NCI-H2227 treated with DMSO at 0.1 percent for 48 hours (cell line): ENCODE measurements around the gene FRMPD2.

Source experiments
- DNase-seq: peaks from one replicate; lab custom pipeline; 2025; lab: John Stamatoyannopoulos, UW

FRMPD2 gene, protein sequence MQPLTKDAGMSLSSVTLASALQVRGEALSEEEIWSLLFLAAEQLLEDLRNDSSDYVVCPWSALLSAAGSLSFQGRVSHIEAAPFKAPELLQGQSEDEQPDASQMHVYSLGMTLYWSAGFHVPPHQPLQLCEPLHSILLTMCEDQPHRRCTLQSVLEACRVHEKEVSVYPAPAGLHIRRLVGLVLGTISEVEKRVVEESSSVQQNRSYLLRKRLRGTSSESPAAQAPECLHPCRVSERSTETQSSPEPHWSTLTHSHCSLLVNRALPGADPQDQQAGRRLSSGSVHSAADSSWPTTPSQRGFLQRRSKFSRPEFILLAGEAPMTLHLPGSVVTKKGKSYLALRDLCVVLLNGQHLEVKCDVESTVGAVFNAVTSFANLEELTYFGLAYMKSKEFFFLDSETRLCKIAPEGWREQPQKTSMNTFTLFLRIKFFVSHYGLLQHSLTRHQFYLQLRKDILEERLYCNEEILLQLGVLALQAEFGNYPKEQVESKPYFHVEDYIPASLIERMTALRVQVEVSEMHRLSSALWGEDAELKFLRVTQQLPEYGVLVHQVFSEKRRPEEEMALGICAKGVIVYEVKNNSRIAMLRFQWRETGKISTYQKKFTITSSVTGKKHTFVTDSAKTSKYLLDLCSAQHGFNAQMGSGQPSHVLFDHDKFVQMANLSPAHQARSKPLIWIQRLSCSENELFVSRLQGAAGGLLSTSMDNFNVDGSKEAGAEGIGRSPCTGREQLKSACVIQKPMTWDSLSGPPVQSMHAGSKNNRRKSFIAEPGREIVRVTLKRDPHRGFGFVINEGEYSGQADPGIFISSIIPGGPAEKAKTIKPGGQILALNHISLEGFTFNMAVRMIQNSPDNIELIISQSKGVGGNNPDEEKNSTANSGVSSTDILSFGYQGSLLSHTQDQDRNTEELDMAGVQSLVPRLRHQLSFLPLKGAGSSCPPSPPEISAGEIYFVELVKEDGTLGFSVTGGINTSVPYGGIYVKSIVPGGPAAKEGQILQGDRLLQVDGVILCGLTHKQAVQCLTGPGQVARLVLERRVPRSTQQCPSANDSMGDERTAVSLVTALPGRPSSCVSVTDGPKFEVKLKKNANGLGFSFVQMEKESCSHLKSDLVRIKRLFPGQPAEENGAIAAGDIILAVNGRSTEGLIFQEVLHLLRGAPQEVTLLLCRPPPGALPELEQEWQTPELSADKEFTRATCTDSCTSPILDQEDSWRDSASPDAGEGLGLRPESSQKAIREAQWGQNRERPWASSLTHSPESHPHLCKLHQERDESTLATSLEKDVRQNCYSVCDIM (N-terminal part only)

DNA sequence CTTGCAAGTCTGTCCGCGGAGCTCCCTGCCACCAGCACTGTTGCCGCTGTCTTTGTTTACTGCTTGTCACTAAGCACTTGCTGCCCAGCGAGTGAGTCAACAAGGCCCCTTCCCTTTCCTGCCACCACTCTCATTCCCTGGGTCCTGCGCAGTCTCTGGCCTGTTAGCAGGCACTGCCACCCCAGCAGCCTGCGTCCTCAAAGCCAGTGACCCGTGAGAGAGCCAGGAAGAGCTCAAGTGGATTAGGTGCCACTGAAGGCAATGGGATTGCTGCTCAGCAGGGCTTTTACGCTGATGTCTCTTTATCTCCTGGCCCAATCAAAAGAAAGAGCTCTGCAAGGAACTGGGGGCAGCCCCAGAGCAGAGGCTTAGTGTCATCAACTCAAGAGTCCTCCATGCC lies at the start of gene FRMPD2:
Gene FRMPD2, minus strand, starts transcription at position 61 of the 400 bp plus-strand sequence. CDS start 129 bp downstream, outside the sequence.
- DNase-seq = no peak

DNA sequence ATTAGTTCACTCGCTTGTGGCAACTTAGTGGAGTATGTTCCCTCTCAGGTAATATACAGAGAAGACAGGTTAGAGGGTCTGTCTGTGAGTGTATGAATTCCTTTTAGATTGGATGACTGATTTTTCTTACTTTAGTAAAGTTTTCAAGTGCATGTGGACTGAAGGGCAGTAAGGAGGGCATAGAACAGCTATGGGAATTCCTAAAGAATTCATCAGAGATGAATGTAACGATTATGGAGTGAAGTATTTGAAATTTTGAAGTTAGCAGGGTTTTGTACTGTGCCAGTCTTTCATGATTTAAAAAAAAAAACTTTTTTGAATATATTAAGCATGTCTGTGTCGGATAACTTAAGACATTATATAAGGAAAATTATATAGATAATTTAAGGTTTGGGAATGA lies 47.5 kb upstream of the FRMPD2 start:
- no peak for DNase-seq

DNA sequence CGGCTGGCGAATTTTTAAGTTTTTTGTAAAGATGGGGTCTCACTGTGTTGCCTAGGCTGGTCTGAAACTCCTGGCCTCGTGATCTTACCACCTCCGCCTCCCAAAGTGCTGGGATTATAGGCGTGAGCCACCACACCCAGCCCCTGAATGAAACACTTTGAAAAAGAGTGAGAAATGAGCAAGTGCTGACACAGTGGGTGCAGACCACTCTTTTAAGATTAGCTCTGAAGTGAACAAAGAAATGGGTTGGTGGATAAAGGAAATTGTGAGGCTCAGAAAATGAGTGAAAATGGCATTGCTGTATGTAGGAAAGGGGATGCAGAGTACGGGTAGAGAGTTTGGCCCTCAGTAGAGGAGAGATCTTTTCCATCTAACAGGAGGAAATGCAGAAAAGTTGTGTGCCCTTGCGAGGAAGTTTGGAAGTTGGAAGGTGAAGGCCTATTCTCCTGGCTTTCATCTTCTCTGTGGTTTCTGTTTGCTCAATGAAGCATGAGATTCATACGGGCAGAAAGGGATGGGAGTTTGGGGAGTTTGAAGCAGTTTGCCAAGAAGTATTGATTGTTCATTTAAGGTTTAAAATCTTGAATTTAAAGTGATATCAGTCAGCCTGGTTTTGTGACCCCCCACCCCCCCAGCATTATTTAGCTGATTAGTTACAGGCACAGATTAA lies 43.0 kb upstream of the FRMPD2 start:
- no peak for DNase-seq

DNA sequence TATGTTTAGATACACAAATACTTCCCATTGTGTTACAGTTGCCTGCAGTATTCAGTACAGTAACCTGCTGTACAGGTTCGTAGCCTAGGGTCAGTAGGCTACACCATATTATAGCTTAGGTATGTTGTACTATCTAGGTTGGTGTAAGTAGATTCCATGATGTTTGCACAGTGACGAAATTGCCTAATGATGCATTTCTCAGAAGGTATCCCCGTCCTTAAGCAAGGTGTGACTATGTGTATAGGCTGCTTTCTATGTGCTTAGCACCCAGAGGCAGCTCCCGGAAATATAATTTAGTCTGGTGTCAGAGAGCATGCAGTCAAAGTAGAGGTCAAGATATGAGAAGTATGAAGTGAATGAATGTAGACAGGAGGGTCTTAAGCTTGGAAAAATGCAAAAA lies 41.7 kb upstream of the FRMPD2 start:
- no peak for DNase-seq

DNA sequence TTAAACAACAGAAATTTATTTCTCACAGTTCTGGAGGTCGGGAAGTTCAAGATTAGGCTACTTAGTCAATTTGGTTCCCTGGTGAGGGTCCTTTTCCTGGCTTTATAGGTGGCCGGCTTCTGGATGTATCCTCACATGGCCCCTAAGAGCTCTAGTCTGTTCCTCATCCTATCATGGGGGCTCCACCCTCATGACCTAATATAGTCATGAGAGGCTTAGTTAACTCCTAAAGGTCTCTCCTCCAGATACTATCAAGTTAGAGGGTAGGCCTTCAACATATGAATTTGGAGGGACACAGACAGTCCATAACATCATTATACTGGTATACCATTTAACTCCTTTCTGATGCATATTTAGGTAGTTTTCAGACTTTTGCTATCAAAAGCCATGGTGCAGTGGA lies 39.6 kb upstream of the FRMPD2 start:
- DNase-seq = no peak

DNA sequence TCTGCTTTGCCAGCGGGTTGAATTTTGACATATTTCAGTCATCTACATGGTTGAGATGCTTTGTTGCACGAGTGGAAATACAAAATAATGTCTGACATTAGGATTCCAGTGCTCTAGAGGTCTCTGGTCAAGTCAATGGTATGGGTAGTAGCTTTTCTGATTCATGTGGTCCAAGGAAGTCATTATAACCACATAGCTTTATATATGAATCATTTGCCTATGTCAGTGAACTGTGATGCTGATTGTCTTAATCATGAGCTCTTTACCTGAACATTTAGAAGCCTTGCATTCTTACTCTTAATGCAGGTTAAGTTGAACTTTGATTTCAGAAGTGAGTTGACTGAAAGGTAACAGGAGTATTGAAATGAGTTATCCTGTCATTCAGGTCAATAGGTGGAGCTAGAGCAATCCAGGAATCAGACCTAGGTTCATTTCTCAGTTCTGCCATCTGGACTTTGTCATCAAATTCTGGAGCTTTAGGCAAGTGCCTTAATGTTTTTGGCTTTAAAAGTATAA lies 35.3 kb upstream of the FRMPD2 start:
- no peak for DNase-seq

DNA sequence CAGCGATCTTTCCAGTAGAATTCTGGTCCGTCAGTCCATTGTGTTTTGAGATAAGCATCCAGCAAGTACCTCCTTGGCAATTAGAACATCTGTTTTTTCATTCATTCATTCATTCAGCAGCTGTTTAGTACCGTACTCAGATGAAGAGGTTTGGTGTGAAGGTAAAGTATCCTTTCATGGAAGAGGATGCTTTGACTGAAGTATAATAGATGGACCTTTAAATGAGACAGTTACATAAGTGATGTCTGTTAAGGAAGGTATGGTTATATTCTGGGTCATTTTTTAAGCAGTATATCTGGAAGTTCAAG lies 33.2 kb upstream of the FRMPD2 start:
- DNase-seq = no peak

DNA sequence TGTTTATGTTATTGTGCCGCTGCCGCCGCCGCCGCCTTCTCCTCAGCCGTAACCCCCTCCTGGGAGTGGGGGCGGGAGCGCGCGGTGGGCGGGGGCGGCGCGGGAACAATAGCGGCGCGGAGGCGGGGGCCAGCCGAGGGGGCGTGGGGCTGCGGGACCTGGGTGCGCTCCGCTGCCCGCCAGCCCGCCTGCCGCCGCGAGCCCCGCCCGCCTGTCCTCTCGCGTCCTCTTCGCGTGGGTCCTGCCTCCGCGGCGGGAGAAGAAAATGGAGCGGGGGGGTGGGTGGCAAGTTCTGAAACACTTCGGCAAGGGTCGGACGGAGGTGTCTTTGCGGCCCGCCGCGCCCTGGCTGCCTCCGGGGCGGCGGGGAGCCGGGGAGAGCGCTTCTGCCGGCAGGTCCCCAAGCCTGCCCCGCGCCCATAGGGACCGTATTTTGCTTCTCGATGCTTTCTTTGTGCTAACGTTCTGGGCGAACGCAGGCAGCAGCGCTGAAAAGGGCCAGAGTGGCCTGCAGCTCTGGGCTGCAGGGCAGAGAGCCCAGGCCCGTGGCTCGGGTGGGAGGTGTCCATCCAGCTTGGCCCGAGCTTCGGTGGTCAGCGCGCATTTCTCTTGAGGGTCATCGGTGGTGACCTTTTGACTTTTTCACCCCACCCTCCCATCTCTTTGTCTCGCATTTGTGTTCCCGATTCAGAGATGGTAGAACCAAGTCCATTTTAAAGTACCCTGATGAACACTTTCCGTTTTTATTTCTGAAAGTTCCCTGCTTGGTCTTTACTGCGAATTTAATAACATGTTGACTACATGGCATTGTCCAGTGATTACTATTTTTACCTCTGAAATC lies 32.6 kb upstream of the FRMPD2 start:
- DNase-seq = peak; percentile 67

DNA sequence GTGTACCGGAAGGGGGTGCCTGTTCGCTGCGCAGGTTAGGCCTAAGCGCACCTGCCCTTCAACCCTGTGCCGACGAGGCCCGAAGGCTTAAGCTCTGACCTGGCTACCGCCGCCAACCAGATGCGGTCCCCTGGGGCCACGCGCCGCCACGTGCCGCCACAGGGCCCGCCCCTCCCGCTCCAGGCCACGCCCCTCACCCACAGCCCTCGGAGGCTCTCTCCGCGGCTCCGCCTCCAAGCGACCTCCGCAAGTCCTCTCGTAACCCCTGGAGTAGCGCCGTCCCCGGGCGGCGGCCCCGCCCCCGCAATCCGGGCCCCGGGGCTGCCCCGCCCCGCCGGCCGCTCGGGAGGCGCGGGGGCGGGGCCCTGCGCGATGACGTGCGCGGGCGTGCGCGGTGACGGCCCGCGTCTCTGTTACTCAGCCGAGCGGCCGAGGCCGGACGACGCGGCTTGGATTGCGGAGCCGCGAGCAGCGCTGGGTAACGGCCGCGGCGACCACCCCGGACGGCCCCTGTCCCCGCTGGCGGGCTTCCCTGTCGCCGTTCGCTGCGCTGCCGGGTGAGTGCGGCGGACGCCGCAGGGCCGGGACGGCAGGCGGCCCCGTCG lies 31.9 kb upstream of the FRMPD2 start, which contains the start of gene MAPK8:
Gene MAPK8, plus strand, starts transcription at position 413 of the 605 bp plus-strand sequence. CDS start 94,984 bp downstream, outside the sequence.
- DNase-seq = peak; percentile 67

DNA sequence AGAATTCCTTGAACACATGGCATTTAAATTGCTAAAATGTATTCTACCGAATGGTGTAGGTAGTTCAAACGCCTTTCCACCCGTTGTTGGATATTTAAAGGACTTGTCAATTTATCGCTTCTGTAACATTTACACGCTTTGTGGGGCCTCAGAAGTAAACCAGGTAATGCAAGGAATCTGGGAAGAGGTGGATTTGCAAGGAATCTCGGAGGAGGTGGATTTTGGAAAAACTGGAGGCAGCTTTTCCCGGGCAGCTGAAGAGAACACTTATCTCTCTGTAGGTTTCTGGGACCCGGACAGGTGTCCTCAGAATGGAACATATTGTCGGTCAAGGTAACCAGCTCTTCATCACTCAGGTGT lies 31.4 kb upstream of the FRMPD2 start:
- no peak for DNase-seq

DNA sequence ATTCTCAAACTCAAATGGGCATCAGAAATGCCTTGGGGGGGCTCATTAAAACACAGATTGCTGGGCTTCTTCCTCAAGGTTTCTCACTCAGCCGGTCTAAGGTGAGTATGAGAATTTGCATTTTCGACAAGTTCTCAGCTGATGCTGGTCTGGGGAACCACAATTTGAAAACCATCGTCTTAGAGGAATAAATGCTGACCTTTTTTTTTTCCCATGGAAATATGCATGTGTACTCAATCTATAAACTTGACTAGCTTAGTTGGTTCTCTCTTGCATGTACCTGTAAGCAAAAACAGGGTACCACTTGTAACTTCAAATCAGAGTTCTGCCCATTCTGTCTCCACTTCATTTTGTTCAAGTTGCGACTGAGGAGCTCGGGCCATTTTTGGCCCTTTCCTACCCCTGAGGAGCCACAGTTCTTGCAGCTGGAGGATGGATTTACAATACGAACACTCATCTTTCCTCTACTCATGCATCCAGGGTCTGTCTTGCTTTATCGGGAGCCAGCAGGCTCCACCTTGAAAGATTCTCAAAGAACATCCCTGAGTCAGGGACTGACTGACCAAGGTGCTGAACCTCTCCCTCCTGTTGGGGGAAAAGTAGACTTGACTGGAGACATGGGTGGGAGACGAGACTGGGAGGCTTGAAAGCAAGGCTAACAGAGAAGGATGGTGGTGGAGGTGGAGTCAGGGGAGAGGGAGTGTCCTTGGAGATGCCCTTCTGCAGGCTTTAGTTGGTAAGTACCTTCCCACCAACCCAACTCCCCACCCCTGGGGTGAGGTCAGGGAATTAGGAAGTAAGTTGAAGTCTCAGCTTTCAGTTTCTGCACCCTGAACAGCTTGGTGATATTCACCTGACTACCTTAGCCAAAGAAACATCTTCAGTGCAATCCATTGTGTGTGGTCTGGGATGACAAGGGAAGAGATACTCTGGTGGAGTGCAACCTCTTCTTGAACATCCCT lies 28.3 kb upstream of the FRMPD2 start:
- no peak for DNase-seq

DNA sequence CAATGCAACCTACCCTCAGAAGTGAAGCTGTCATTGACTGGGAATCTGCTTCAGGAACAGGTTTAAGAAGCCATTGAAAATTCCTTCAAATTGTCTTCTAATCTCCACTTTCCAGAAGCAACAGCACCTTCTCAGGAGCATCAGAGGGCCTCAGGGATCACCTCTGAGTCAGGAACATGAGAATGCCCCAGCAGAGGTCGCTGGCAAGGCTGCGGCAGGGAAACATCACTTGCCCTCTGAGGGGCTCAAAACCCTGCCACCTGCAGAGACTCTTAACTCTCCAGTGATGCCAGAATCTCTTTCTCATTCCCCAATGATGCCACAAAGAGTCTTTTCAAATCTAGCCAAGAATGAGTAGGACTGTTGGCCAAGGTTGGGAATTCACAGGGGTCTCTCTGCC lies 26.1 kb upstream of the FRMPD2 start:
- DNase-seq = no peak

DNA sequence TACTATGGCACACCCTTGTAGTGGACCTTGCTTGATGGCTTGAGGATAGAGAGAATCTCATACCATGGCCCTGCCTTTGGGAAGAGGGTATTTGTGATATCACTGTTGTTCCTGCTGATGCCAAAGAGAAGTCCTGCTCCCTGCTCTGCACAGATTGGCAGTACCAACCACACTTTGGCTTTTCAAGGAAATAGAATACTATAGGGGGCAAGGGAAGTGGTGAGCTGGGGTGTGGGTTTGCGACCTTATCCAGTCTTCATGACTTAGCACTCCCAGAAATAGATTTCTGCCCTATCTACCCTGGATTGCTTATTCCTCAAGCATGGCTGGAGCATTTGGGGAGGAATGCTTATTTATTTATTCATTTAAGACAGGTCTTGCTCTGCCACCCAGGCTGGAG lies 25.2 kb upstream of the FRMPD2 start:
- no peak for DNase-seq

DNA sequence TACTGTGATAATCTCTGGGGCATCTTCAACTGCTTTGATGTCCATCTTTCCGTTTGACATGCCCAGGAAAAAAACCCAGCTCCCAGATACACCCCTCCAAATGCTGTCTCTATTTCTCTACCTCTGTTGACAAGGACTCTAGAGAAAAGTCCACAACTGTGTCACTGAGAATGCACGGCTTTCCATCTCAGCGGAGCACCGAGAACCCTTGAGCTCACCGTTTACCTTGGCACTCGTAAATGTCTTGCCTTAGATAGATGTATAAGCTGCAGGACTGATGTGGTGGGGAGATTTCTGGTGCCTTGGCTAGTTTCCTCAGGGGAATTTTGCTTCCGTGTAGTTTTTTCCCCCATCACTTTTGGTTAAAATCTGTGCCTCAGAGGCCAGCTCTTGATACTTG lies 24.6 kb upstream of the FRMPD2 start:
- DNase-seq = no peak

DNA sequence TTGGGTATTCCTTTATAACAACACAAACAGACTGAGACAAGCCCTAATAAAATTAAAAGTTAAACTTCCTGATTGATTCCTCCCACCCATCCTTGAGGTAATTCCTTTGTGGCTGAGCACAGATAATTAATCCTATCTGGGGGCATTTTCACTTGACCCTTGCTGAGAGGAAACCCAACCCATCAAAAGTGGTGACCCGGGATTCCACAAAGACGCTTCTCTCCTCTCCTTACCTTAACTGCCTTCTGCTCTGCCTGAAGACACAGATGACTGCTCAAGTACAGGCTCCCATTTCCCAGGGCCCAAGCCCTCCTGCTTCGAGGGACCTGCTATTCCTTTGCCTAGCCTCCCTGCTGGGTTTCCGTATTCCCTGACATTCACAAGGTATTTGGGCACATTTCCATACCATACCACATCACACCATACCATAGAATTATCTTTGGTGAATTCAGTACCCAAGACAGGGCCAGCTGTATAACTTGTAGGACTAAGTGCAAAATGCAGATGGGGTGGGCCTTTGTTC lies 22.1 kb upstream of the FRMPD2 start:
- no peak for DNase-seq

DNA sequence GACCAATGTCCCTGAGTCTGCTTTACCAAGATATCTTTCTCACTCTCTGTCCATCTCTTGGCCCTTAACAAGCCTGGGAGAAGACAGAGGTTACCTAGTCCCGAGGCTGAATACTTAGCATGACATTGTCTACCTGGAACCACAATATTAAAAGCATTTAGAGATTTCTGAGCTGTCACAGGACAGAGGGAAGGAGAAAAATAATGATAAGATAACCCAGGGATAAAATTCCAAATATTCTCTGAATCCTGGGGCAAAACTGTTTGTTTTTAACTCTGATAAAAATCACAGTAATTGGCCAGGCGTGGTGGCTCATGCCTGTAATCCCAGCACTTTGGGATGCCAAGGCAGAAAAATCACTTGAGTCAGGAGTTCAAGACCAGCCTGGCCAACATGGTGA lies 19.9 kb upstream of the FRMPD2 start:
- no peak for DNase-seq

DNA sequence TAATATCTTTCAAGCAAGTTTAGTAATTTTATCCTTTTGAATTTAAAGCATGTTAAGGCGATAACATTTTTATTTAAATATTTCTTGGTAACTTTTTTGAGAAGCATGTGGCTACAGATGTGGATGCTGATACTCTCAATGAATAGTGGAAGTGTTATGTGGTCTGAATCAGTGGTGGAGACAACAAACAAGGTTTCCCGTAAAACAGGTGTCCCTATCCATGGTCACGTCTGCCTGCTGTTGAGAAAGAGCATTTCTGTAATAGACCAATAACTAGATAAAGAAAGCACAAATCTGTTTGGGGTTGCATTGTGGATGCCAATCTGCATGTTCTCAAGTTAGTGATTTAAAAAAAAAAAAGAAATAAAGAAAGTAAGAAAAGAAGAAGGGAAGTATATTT lies 18.1 kb upstream of the FRMPD2 start:
- no peak for DNase-seq

DNA sequence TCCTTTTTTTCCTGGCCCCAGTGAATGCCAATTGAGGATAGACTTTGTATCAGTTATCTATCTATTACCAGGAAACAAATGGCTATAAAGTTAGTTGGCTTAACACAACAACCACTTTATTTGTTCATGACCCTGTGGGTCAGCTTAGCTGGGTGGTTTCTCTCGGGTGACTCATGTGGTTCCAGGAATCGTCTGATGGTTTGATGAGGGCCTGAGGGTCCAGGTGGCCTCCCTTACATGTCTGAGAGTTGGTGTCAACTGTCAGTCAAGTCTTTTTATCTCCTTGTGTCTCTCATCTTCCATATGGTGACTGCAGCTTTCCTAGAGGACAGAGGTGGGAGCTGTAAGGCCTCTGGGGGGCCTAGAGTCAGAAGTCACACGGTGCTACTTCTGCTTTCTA lies 16.7 kb upstream of the FRMPD2 start:
- no peak for DNase-seq

DNA sequence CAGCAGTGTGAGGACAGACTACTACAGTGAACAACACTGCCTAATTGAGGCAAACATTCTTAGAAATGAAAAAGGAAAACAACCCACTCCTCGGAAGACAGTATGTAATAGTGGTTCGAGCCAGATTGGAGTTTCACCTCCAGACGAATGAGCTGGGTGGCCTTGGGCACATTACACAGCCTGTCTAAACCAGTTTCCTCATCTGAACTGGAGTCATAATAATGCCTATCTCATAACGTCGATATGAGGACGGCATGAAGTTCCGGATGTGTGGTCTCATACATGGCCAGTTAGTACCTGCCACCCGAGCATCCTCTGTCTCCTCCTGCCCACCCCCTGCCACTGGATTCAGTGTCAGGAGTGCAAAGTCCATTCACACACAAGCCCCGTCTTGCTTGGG lies 15.8 kb upstream of the FRMPD2 start:
- DNase-seq = no peak
